Measurements from ENCODE around the gene AGMO.

- TF ChIP-seq POLR2A (IDR thresholded peaks at IDR 0.05) = no peak
- no peak for TF ChIP-seq CTCF (IDR thresholded peaks at IDR 0.05)
These were observed 4.1 kb downstream of the AGMO start for GRCh38 chr7:15557686-15558085.
